ENCODE data around the gene SP3.
A peak's percentile ranks its signal among the peaks of the same experiment; 100 is the strongest.

Gene SP3

GRCh38 chr2:173903601-173904394 is 61.4 kb downstream of the SP3 start:
- H3F3A ChIP-seq (ENCODE audit: control insufficient read depth, insufficient read depth), result peaks cover 16% of the 10 kb centered on the region
- no peak overlapping the region for H3K4me2 ChIP-seq (ENCODE audit: low read length)
- no peaks in the 10 kb centered on the region for H3K9me3 ChIP-seq (ENCODE audit: control insufficient read depth, insufficient read depth, low read length)
- H3K27me3 ChIP-seq (ENCODE audit: control insufficient read depth, low read length), result no peaks in the 10 kb centered on the region
- TF ChIP-seq EZH2phosphoT487 (IDR thresholded peaks at IDR 0.05; ENCODE audit: borderline replicate concordance, low read length) (no peak), CTCF (IDR thresholded peaks at IDR 0.05; ENCODE audit: low read depth, low read length, poor library complexity, severe bottlenecking) (no peak)
- peaks cover 36% of the 10 kb centered on the region for H3K36me3 ChIP-seq (ENCODE audit: control insufficient read depth, low read length)
- no peaks in the 10 kb centered on the region for H3K79me2 ChIP-seq (ENCODE audit: control insufficient read depth, low read length)
- peaks cover 11% of the 10 kb centered on the region for H3K4me1 ChIP-seq (ENCODE audit: control insufficient read depth, low read length)
- no peak overlapping the region for H3K4me3 ChIP-seq (ENCODE audit: low read length)
- no peaks in the 10 kb centered on the region for H3K9me2 ChIP-seq (replicated peaks; ENCODE audit: control insufficient read depth, low read length)
- H3K27ac ChIP-seq (ENCODE audit: low read depth, low read length), result no peak overlapping the region
- no peaks in the 10 kb centered on the region for H4K20me1 ChIP-seq (ENCODE audit: control insufficient read depth, insufficient read depth, low read depth, low read length)

- Histone ChIP-seq H3K27ac (ENCODE audit: low read depth, low read length) (no peak overlapping the region), H3K4me1 (ENCODE audit: control insufficient read depth, low read length) (peaks cover 21% of the 10 kb centered on the region), H4K20me1 (ENCODE audit: control insufficient read depth, insufficient read depth, low read depth, low read length) (no peaks in the 10 kb centered on the region), H3K36me3 (ENCODE audit: control insufficient read depth, low read length) (no peaks in the 10 kb centered on the region), H3K4me3 (ENCODE audit: low read length) (no peak overlapping the region), H3K4me2 (ENCODE audit: low read length) (0 out of 2 replicates have a peak overlapping the region, but pooled peaks have one; percentile 5), H3K79me2 (ENCODE audit: control insufficient read depth, low read length) (no peaks in the 10 kb centered on the region), H3K27me3 (ENCODE audit: control insufficient read depth, low read length) (no peaks in the 10 kb centered on the region), H3K9me2 (replicated peaks; ENCODE audit: control insufficient read depth, low read length) (no peaks in the 10 kb centered on the region), H3F3A (ENCODE audit: control insufficient read depth, insufficient read depth) (peaks cover 11% of the 10 kb centered on the region), H3K9me3 (ENCODE audit: control insufficient read depth, insufficient read depth, low read length) (no peaks in the 10 kb centered on the region)
- TF ChIP-seq CTCF (IDR thresholded peaks at IDR 0.05; ENCODE audit: low read depth, low read length, poor library complexity, severe bottlenecking) (no peak), EZH2phosphoT487 (IDR thresholded peaks at IDR 0.05; ENCODE audit: borderline replicate concordance, low read length) (no peak)
Measured at GRCh38 chr2:173898996-173899395, 66.2 kb downstream of the SP3 start.

- peaks cover 9% of the 10 kb centered on the region for H3F3A ChIP-seq (ENCODE audit: control insufficient read depth, insufficient read depth)
- H3K36me3 ChIP-seq (ENCODE audit: control insufficient read depth, low read length), result no peaks in the 10 kb centered on the region
- no peaks in the 10 kb centered on the region for H3K9me3 ChIP-seq (ENCODE audit: control insufficient read depth, insufficient read depth, low read length)
- H3K9me2 ChIP-seq (replicated peaks; ENCODE audit: control insufficient read depth, low read length), result no peaks in the 10 kb centered on the region
- H4K20me1 ChIP-seq (ENCODE audit: control insufficient read depth, insufficient read depth, low read depth, low read length), result no peaks in the 10 kb centered on the region
- no peaks in the 10 kb centered on the region for H3K27me3 ChIP-seq (ENCODE audit: control insufficient read depth, low read length)
- 0 out of 2 replicates have a peak overlapping the region, but pooled peaks have one; percentile 5 for H3K4me2 ChIP-seq (ENCODE audit: low read length)
- no peaks in the 10 kb centered on the region for H3K79me2 ChIP-seq (ENCODE audit: control insufficient read depth, low read length)
- TF ChIP-seq CTCF (IDR thresholded peaks at IDR 0.05; ENCODE audit: low read depth, low read length, poor library complexity, severe bottlenecking) (no peak), EZH2phosphoT487 (IDR thresholded peaks at IDR 0.05; ENCODE audit: borderline replicate concordance, low read length) (no peak)
- no peak overlapping the region for H3K4me3 ChIP-seq (ENCODE audit: low read length)
- H3K27ac ChIP-seq (ENCODE audit: low read depth, low read length), result no peak overlapping the region
- peaks cover 21% of the 10 kb centered on the region for H3K4me1 ChIP-seq (ENCODE audit: control insufficient read depth, low read length)
Measured at GRCh38 chr2:173898178-173898668, 67.0 kb downstream of the SP3 start.
